ENCODE results near the gene CNKSR3.

DNA sequence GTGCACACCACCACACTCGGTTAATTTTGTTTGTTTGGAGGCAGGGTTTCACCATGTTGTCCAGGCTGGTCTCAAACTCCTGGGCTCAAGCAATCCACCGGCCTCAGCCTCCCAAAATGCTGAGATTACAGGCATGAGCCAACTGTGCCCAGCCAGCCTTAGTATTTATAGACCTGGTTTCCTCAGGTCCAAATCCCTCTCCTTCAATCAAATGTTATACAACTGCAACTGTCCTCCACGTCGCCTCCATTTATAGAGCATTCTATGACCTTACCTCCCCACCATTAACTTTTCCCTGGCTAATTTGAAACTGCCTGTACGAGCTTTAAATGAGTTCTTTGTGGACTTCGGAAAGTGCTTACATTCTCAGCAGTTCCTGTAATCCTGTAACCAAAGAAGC, 114.6 kb downstream of the CNKSR3 start:
- TF ChIP-seq, protein P1, sequence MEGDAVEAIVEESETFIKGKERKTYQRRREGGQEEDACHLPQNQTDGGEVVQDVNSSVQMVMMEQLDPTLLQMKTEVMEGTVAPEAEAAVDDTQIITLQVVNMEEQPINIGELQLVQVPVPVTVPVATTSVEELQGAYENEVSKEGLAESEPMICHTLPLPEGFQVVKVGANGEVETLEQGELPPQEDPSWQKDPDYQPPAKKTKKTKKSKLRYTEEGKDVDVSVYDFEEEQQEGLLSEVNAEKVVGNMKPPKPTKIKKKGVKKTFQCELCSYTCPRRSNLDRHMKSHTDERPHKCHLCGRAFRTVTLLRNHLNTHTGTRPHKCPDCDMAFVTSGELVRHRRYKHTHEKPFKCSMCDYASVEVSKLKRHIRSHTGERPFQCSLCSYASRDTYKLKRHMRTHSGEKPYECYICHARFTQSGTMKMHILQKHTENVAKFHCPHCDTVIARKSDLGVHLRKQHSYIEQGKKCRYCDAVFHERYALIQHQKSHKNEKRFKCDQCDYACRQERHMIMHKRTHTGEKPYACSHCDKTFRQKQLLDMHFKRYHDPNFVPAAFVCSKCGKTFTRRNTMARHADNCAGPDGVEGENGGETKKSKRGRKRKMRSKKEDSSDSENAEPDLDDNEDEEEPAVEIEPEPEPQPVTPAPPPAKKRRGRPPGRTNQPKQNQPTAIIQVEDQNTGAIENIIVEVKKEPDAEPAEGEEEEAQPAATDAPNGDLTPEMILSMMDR (IDR thresholded peaks at IDR 0.05), result no peak
- TF ChIP-seq POLR2A (IDR thresholded peaks at IDR 0.05), result no peak
- no peak for TF ChIP-seq EP300 (IDR thresholded peaks at IDR 0.05)
